ENCODE measurements around the gene RGL1.

GRCh38 chr1:183965726-183966125 lies 160.8 kb downstream of the RGL1 start:
- TF ChIP-seq YY1 (IDR thresholded peaks at IDR 0.05; ENCODE audit: insufficient read depth, insufficient read length): no peak
- no peak for TF ChIP-seq ZNF274 (IDR thresholded peaks at IDR 0.05; ENCODE audit: low read depth, low read length)
